ENCODE measurements around the gene FAM186B. TPM values are rescaled to one million over a fixed set of nuclear protein-coding genes. Genes with fewer than 3 reads are reported as not detected.

FAM186B gene
- total and polyA plus RNA-seq, 2 experiments from 2014 or later = 0.21 to 0.38 TPM

GRCh38 chr12:49583366-49584094 is 21.9 kb downstream of the FAM186B start:
- no peak for DNase-seq (ENCODE audit: low spot score)

More at GRCh38 chr12:49583366-49584094, 21.9 kb downstream of the FAM186B start:
- Mint-ChIP-seq H3K4me3 (no peak overlapping the region), H3K27me3 (ENCODE audit: insufficient read depth, low read depth, poor library complexity) (peaks cover 11% of the 10 kb centered on the region), H3K4me1 (peaks cover 16% of the 10 kb centered on the region), H3K27ac (no peak overlapping the region), H3K36me3 (ENCODE audit: low read depth) (peaks cover 2% of the 10 kb centered on the region; the same call in 1 of the 3 replicates), H3K9me3 (no peaks in the 10 kb centered on the region)
- Histone ChIP-seq H3K9me2 (ENCODE audit: insufficient read depth) (no peaks in the 10 kb centered on the region), H3K27ac (ENCODE audit: low read depth) (no peak overlapping the region), H3K36me3 (ENCODE audit: insufficient read depth) (no peaks in the 10 kb centered on the region), H3K4me3 (no peak overlapping the region), H3K4me1 (ENCODE audit: insufficient read depth) (no peaks in the 10 kb centered on the region), H3K27me3 (ENCODE audit: insufficient read depth) (no peaks in the 10 kb centered on the region), H3K79me2 (replicated peaks; ENCODE audit: insufficient read depth) (0 out of 2 replicates have a peak, but pooled peaks cover 14% of the 10 kb centered on the region), H2AFZ (no peak overlapping the region), H3F3A (replicated peaks; ENCODE audit: low read depth) (no peaks in the 10 kb centered on the region), H4K20me1 (replicated peaks; ENCODE audit: insufficient read depth) (peaks cover 2% of the 10 kb centered on the region; the same call in 1 of the 2 replicates), H3K4me2 (no peak overlapping the region)
- ATAC-seq = no peak
- TF ChIP-seq ETS1 (IDR thresholded peaks at IDR 0.05) (no peak), REST (IDR thresholded peaks at IDR 0.05; ENCODE audit: unreplicated experiment) (no peak), EZH2phosphoT487 (IDR thresholded peaks at IDR 0.05; ENCODE audit: unreplicated experiment) (no peak), EZH2 (IDR thresholded peaks at IDR 0.05; ENCODE audit: low read depth, unreplicated experiment) (no peak), NANOG (IDR thresholded peaks at IDR 0.05; ENCODE audit: borderline replicate concordance) (no peak), ZNF114 (CRISPR knock-in tag; IDR thresholded peaks at IDR 0.05) (no peak)

Data from GM23338 (cell line).